HL-60 (cell line): Measurements from ENCODE around the gene FNDC3B.

Source experiments
- DNase-seq, 2 experiments: peaks; one replicate each; pipeline ENCODE4 v3.0.0-alpha.2; 2010 to 2020; ENCODE audit warnings: low read depth in 1 of 2, low spot score in 1 of 2
- H3K27ac ChIP-seq: fragments of 250-450 bp; sonication (Bioruptor Pico); replicated peaks from 2 replicates; pipeline ENCODE4 v1.5.1; 2020; ENCODE audit warnings: mild to moderate bottlenecking, moderate library complexity
- H3K27me3 ChIP-seq: fragments of 250-450 bp; sonication (Bioruptor Pico); 2 replicates; pipeline ENCODE4 v1.5.1; 2021; ENCODE audit warnings: mild to moderate bottlenecking, moderate library complexity; ENCODE audit not compliant: insufficient read depth, poor library complexity, severe bottlenecking
- H3K4me3 ChIP-seq: replicated peaks from 2 replicates; pipeline ENCODE4 v1.5.1; 2011; ENCODE audit warnings: mild to moderate bottlenecking, control low read depth, low read length; ENCODE audit not compliant: insufficient read depth
- CTCF ChIP-seq: IDR thresholded peaks from one replicate; pipeline ENCODE4 v1.5.1; 2011; ENCODE audit warnings: low read length, control low read depth, inconsistent platforms; ENCODE audit not compliant: insufficient read depth
- GABPA ChIP-seq: IDR thresholded peaks from 2 replicates; pipeline ENCODE4 v1.6.1; 2012; ENCODE audit warnings: low read depth
- POLR2AphosphoS5 ChIP-seq: IDR thresholded peaks from 2 replicates; pipeline ENCODE4 v1.6.1; 2012; ENCODE audit warnings: low read depth
- REST ChIP-seq: IDR thresholded peaks from 2 replicates; pipeline ENCODE4 v1.6.1; 2012; ENCODE audit warnings: low read depth; ENCODE audit not compliant: insufficient replicate concordance
- SPI1 ChIP-seq: IDR thresholded peaks from 2 replicates; pipeline ENCODE4 v1.6.1; 2012; ENCODE audit warnings: low read depth, mild to moderate bottlenecking, borderline replicate concordance

Gene FNDC3B

GRCh38 chr3:172127141-172127540 lies 87.8 kb downstream of the FNDC3B start:
- no peak overlapping the region for H3K4me3 ChIP-seq
- peak overlapping the region; percentile 98 for H3K27ac ChIP-seq
- H3K27me3 ChIP-seq: no peaks in the 10 kb centered on the region
- DNase-seq: no peak
- no peak for TF ChIP-seq SPI1
- TF ChIP-seq REST: no peak
- TF ChIP-seq GABPA: no peak
- no peak for TF ChIP-seq CTCF

- TF ChIP-seq REST (no peak), GABPA (no peak), SPI1 (no peak), CTCF (no peak), POLR2AphosphoS5 (no peak)
- no peaks in the 10 kb centered on the region for H3K27me3 ChIP-seq
- DNase-seq: no peak
- peak overlapping the region; percentile 98 for H3K27ac ChIP-seq
- H3K4me3 ChIP-seq: no peak overlapping the region
Observed at GRCh38 chr3:172127929-172128580, 88.7 kb downstream of the FNDC3B start.

GRCh38 chr3:172128858-172129257 lies 89.5 kb downstream of the FNDC3B start:
- Histone ChIP-seq H3K4me3 (no peak overlapping the region), H3K27me3 (no peaks in the 10 kb centered on the region), H3K27ac (peak overlapping the region; percentile 98)
- DNase-seq: no peak
- TF ChIP-seq GABPA (no peak), REST (no peak), CTCF (no peak), SPI1 (no peak), POLR2AphosphoS5 (no peak)
